Measurements from ENCODE around the gene BBS9. TPM values are rescaled to one million over a fixed set of nuclear protein-coding genes. Genes with fewer than 3 reads are reported as not detected.

The BBS9 gene
- total and polyA plus RNA-seq, 2 donors (not counting 1 experiment from before 2014, with no cell fraction given), result 8.4 to 45.2 TPM

DNA sequence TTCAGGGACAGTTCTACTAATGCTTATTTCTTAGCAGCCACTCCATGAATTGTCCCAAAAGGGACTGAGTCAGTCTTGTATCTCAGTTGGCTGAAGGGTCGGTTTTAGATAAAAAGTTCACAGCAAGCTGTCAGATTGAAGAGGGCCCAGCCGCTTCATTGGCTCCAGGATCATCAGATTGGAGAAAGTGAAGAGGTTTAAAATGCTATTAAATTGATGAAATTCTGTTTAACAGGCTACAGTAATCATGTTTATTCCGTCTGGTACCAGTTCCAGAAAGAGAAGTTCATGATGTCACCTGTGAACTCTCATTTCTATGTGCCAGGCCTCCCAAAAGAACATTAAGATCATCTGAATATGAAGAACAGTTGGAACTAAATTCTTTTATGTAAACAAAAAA is 481.6 kb downstream of the BBS9 start:
- H3K4me1 Mint-ChIP-seq, result no peaks in the 10 kb centered on the region

DNA sequence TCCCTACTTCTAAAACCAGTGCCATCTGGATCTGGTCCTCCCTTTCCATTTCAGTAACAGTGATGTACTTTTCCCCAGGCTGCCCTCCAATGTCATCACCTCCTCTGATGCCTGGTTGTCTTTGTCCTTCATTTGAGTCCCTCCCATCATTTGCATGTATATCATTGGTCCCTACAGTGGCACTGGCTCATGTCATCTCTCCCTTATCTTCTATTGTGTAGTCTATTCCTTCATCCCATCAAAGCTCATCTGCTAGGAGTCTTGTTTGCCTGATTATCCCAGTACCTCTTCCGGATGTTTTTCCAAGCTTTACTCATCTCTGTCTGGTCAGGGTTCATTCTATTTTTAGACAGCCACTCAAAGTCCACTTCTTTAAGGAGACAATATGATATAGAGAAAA is 483.1 kb downstream of the BBS9 start:
- ChIA-PET CTCF (no interaction called here), POLR2A (no interaction called here)
- WGBS (ENCODE audit: insufficient coverage), result no CpG with 5 or more reads among the region's 1 CpG
- H3K27me3 ChIP-seq (replicated peaks in 1 of 4; ENCODE audit: control extremely low read depth in 1 of 4, control insufficient read depth in 3 of 4, insufficient read depth in 4 of 4, low read length in 3 of 4), result no peaks in the 10 kb centered on the region
- no peak overlapping the region for H3K27ac Mint-ChIP-seq
- intact Hi-C loops (cut with micrococcal nuclease), result no loop called here
- DNase-seq (no peak), ATAC-seq (ENCODE audit: low read depth) (no peak)
- no peaks in the 10 kb centered on the region for H4K20me1 ChIP-seq (ENCODE audit: control insufficient read depth, insufficient read depth, low read length, poor library complexity, severe bottlenecking)
- H3K36me3 ChIP-seq (replicated peaks in 1 of 2; ENCODE audit: control extremely low read depth in 1 of 2, control insufficient read depth in 1 of 2, extremely low read depth in 1 of 2, insufficient read depth in 2 of 2, low read length in 1 of 2), result no peaks in the 10 kb centered on the region
- no peaks in the 10 kb centered on the region for H3K79me2 ChIP-seq (ENCODE audit: control insufficient read depth, insufficient read depth, low read length)
- H3K4me1 ChIP-seq (ENCODE audit: control insufficient read depth in 2 of 2, insufficient read depth in 2 of 2, low read length in 2 of 2), result no peaks in the 10 kb centered on the region
- no peak overlapping the region for H2AFZ ChIP-seq (ENCODE audit: insufficient read depth, low read depth, low read length, poor library complexity, severe bottlenecking)
- TF ChIP-seq, protein P1, sequence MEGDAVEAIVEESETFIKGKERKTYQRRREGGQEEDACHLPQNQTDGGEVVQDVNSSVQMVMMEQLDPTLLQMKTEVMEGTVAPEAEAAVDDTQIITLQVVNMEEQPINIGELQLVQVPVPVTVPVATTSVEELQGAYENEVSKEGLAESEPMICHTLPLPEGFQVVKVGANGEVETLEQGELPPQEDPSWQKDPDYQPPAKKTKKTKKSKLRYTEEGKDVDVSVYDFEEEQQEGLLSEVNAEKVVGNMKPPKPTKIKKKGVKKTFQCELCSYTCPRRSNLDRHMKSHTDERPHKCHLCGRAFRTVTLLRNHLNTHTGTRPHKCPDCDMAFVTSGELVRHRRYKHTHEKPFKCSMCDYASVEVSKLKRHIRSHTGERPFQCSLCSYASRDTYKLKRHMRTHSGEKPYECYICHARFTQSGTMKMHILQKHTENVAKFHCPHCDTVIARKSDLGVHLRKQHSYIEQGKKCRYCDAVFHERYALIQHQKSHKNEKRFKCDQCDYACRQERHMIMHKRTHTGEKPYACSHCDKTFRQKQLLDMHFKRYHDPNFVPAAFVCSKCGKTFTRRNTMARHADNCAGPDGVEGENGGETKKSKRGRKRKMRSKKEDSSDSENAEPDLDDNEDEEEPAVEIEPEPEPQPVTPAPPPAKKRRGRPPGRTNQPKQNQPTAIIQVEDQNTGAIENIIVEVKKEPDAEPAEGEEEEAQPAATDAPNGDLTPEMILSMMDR (IDR thresholded peaks at IDR 0.05), result no peak
- no peak for TF ChIP-seq EZH2 (IDR thresholded peaks at IDR 0.05; ENCODE audit: borderline replicate concordance, insufficient read depth, low read depth, low read length, poor library complexity, severe bottlenecking)
- no peaks in the 10 kb centered on the region for H3K9me3 ChIP-seq (ENCODE audit: control extremely low read depth in 1 of 3, control insufficient read depth in 2 of 3, insufficient read depth in 1 of 3, low read length in 2 of 3)
- H3K27ac ChIP-seq (ENCODE audit: low read length in 2 of 2), result no peak overlapping the region
- H3K9me3 Mint-ChIP-seq (ENCODE audit: insufficient read depth), result peaks cover 1% of the 10 kb centered on the region
- no peak overlapping the region for H3K4me3 Mint-ChIP-seq
- no peaks in the 10 kb centered on the region for H3K4me1 Mint-ChIP-seq
- no peak overlapping the region for H3K4me3 ChIP-seq (ENCODE audit: control extremely low read depth in 1 of 5, extremely low read depth in 1 of 5, insufficient read depth in 1 of 5, low read depth in 2 of 5, low read length in 4 of 5)
- H3K4me2 ChIP-seq (replicated peaks; ENCODE audit: low read depth, low read length, poor library complexity, severe bottlenecking), result no peak overlapping the region
- no peak overlapping the region for H3K9ac ChIP-seq (ENCODE audit: low read length)
- H3K27me3 Mint-ChIP-seq, result no peaks in the 10 kb centered on the region

More for the DNA sequence above, 481.6 kb downstream of the BBS9 start:
- Mint-ChIP-seq H3K4me3 (no peak overlapping the region), H3K27me3 (no peaks in the 10 kb centered on the region), H3K27ac (no peak overlapping the region), H3K9me3 (ENCODE audit: insufficient read depth) (no peaks in the 10 kb centered on the region)
- intact Hi-C loops (cut with micrococcal nuclease), result no loop called here
- no peaks in the 10 kb centered on the region for H3K27me3 ChIP-seq (replicated peaks in 1 of 4; ENCODE audit: control extremely low read depth in 1 of 4, control insufficient read depth in 3 of 4, insufficient read depth in 4 of 4, low read length in 3 of 4)
- H3K9me3 ChIP-seq (ENCODE audit: control extremely low read depth in 1 of 3, control insufficient read depth in 2 of 3, insufficient read depth in 1 of 3, low read length in 2 of 3), result no peaks in the 10 kb centered on the region
- no peak overlapping the region for H3K4me2 ChIP-seq (replicated peaks; ENCODE audit: low read depth, low read length, poor library complexity, severe bottlenecking)
- no peaks in the 10 kb centered on the region for H4K20me1 ChIP-seq (ENCODE audit: control insufficient read depth, insufficient read depth, low read length, poor library complexity, severe bottlenecking)
- POLR2A ChIA-PET, result no interaction called here
- CTCF ChIA-PET, result no interaction called here
- no peak for TF ChIP-seq EZH2 (IDR thresholded peaks at IDR 0.05; ENCODE audit: borderline replicate concordance, insufficient read depth, low read depth, low read length, poor library complexity, severe bottlenecking)
- DNase-seq (no peak), ATAC-seq (ENCODE audit: low read depth) (no peak)
- no peak overlapping the region for H3K27ac ChIP-seq (ENCODE audit: low read length in 2 of 2)
- no peaks in the 10 kb centered on the region for H3K4me1 ChIP-seq (ENCODE audit: control insufficient read depth in 2 of 2, insufficient read depth in 2 of 2, low read length in 2 of 2)
- no peaks in the 10 kb centered on the region for H3K36me3 ChIP-seq (replicated peaks in 1 of 2; ENCODE audit: control extremely low read depth in 1 of 2, control insufficient read depth in 1 of 2, extremely low read depth in 1 of 2, insufficient read depth in 2 of 2, low read length in 1 of 2)
- 94% methylated on average over 2 of the region's 3 CpGs for WGBS (ENCODE audit: insufficient coverage)
- no peak overlapping the region for H2AFZ ChIP-seq (ENCODE audit: insufficient read depth, low read depth, low read length, poor library complexity, severe bottlenecking)
- H3K4me3 ChIP-seq (ENCODE audit: control extremely low read depth in 1 of 5, extremely low read depth in 1 of 5, insufficient read depth in 1 of 5, low read depth in 2 of 5, low read length in 4 of 5), result no peak overlapping the region
- no peak overlapping the region for H3K9ac ChIP-seq (ENCODE audit: low read length)
- H3K79me2 ChIP-seq (ENCODE audit: control insufficient read depth, insufficient read depth, low read length), result no peaks in the 10 kb centered on the region

All from B cell (primary cell).